Measurements from ENCODE around the gene CDH20. TPM values are rescaled to one million over a fixed set of nuclear protein-coding genes. Genes with fewer than 3 reads are reported as not detected.

The CDH20 gene
- total and polyA plus RNA-seq, 2 of the 13 experiments (the other 11 are each of a cell fraction or from before 2014, with no cell fraction given) = not detected

- Histone ChIP-seq H3K27me3 (ENCODE audit: control insufficient read depth in 1 of 2, insufficient read depth in 2 of 2, low read length in 2 of 2) (no peaks in the 10 kb centered on the region), H3K27ac (ENCODE audit: extremely low read length, insufficient read depth, low read length) (no peak overlapping the region), H3K4me2 (ENCODE audit: low read depth, low read length) (no peak overlapping the region), H3K9ac (ENCODE audit: insufficient read depth, low read depth, low read length) (no peak overlapping the region), H3K4me1 (ENCODE audit: insufficient read depth, low read length) (no peaks in the 10 kb centered on the region), H3K4me3 (replicated peaks in 1 of 3; ENCODE audit: insufficient read depth in 1 of 3, low read depth in 2 of 3, low read length in 3 of 3) (no peak overlapping the region), H2AFZ (ENCODE audit: low read length) (no peak overlapping the region), H3K9me3 (ENCODE audit: low read length) (no peaks in the 10 kb centered on the region), H3K36me3 (replicated peaks in 1 of 2; ENCODE audit: control insufficient read depth in 1 of 2, insufficient read depth in 2 of 2, low read length in 2 of 2) (no peaks in the 10 kb centered on the region), H3K79me2 (ENCODE audit: insufficient read depth, low read length) (no peaks in the 10 kb centered on the region), H4K20me1 (ENCODE audit: insufficient read depth, low read length) (no peaks in the 10 kb centered on the region)
- intact Hi-C loops (cut with micrococcal nuclease; ENCODE audit: unreplicated experiment) = loop anchor here (10.0 kb wide), 1 partner anchor 639 kb away; no protein-coding TSS in a partner anchor
- 0% methylated on average over 1 of the region's 1 CpG for WGBS (ENCODE audit: low lambda C conversion rate)
- DNase-seq (ENCODE audit: low spot score) = no peak
- POLR2A ChIA-PET = no interaction called here
- in situ Hi-C loops (cut with HindIII; ENCODE audit: extremely low pct_ligation_motif_present, low pct_unique_long_range_greater_than_20kb) = no loop called here
- CTCF ChIA-PET (ENCODE audit: low intra/inter-chr PET ratio, low total read pairs) = no interaction called here
- no peak for ATAC-seq
- BruUV-seq (replicated peaks) = no TSS peak
- no peak for FAIRE-seq
- TF ChIP-seq ZNF75D (CRISPR knock-in tag; IDR thresholded peaks at IDR 0.05; ENCODE audit: borderline replicate concordance) (no peak), ZNF12 (CRISPR knock-in tag; IDR thresholded peaks at IDR 0.05) (no peak), KLF16 (CRISPR knock-in tag; IDR thresholded peaks at IDR 0.05) (no peak), ZNF484 (CRISPR knock-in tag; IDR thresholded peaks at IDR 0.05; ENCODE audit: borderline replicate concordance, low read depth) (no peak), KAT7 (CRISPR knock-in tag; IDR thresholded peaks at IDR 0.05; ENCODE audit: borderline replicate concordance) (no peak), PBX3 (CRISPR knock-in tag; IDR thresholded peaks at IDR 0.05; ENCODE audit: borderline replicate concordance) (no peak), CBX5 (CRISPR knock-in tag; IDR thresholded peaks at IDR 0.05; ENCODE audit: borderline replicate concordance) (no peak), FOXA3 (CRISPR knock-in tag; IDR thresholded peaks at IDR 0.05) (no peak), ZNF549 (CRISPR knock-in tag; IDR thresholded peaks at IDR 0.05) (no peak), ARID5B (CRISPR knock-in tag; IDR thresholded peaks at IDR 0.05) (no peak)
- TF ChIP-seq, protein P1, sequence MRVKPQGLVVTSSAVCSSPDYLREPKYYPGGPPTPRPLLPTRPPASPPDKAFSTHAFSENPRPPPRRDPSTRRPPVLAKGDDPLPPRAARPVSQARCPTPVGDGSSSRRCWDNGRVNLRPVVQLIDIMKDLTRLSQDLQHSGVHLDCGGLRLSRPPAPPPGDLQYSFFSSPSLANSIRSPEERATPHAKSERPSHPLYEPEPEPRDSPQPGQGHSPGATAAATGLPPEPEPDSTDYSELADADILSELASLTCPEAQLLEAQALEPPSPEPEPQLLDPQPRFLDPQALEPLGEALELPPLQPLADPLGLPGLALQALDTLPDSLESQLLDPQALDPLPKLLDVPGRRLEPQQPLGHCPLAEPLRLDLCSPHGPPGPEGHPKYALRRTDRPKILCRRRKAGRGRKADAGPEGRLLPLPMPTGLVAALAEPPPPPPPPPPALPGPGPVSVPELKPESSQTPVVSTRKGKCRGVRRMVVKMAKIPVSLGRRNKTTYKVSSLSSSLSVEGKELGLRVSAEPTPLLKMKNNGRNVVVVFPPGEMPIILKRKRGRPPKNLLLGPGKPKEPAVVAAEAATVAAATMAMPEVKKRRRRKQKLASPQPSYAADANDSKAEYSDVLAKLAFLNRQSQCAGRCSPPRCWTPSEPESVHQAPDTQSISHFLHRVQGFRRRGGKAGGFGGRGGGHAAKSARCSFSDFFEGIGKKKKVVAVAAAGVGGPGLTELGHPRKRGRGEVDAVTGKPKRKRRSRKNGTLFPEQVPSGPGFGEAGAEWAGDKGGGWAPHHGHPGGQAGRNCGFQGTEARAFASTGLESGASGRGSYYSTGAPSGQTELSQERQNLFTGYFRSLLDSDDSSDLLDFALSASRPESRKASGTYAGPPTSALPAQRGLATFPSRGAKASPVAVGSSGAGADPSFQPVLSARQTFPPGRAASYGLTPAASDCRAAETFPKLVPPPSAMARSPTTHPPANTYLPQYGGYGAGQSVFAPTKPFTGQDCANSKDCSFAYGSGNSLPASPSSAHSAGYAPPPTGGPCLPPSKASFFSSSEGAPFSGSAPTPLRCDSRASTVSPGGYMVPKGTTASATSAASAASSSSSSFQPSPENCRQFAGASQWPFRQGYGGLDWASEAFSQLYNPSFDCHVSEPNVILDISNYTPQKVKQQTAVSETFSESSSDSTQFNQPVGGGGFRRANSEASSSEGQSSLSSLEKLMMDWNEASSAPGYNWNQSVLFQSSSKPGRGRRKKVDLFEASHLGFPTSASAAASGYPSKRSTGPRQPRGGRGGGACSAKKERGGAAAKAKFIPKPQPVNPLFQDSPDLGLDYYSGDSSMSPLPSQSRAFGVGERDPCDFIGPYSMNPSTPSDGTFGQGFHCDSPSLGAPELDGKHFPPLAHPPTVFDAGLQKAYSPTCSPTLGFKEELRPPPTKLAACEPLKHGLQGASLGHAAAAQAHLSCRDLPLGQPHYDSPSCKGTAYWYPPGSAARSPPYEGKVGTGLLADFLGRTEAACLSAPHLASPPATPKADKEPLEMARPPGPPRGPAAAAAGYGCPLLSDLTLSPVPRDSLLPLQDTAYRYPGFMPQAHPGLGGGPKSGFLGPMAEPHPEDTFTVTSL (CRISPR knock-in tag; IDR thresholded peaks at IDR 0.05; ENCODE audit: borderline replicate concordance) = no peak
- TF ChIP-seq, protein P2, sequence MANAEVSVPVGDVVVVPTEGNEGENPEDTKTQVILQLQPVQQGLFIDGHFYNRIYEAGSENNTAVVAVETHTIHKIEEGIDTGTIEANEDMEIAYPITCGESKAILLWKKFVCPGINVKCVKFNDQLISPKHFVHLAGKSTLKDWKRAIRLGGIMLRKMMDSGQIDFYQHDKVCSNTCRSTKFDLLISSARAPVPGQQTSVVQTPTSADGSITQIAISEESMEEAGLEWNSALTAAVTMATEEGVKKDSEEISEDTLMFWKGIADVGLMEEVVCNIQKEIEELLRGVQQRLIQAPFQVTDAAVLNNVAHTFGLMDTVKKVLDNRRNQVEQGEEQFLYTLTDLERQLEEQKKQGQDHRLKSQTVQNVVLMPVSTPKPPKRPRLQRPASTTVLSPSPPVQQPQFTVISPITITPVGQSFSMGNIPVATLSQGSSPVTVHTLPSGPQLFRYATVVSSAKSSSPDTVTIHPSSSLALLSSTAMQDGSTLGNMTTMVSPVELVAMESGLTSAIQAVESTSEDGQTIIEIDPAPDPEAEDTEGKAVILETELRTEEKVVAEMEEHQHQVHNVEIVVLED (CRISPR knock-in tag; IDR thresholded peaks at IDR 0.05; ENCODE audit: borderline replicate concordance) = no peak
These were observed 80.2 kb downstream of the CDH20 start for GRCh38 chr18:61413396-61413795.
